Sigmoid colon (tissue), 7 donors: ENCODE results near the gene TIMM8A. TPM values are rescaled to one million over a fixed set of nuclear protein-coding genes. Genes with fewer than 3 reads are reported as not detected.

Source experiments
- DNase-seq: peaks from one replicate; pipeline ENCODE4 v3.0.0-alpha.2; 2019
- H3K27ac ChIP-seq, 4 donors: fragments of 200-600 bp; sonication (generic); one replicate each; pipeline ENCODE4 v1.5.1; 2016 to 2019; ENCODE audit warnings: mild to moderate bottlenecking in 1 of 4
- H3K27me3 ChIP-seq, 3 donors: fragments of 200-600 bp; sonication (generic); one replicate each; pipeline ENCODE4 v1.5.1; 2019; ENCODE audit warnings: mild to moderate bottlenecking in 1 of 3
- H3K36me3 ChIP-seq, 4 donors: fragments of 200-600 bp; sonication (generic); one replicate each; pipeline ENCODE4 v1.5.1; 2016 to 2019
- H3K4me1 ChIP-seq, 4 donors: fragments of 200-600 bp; sonication (generic); one replicate each; pipeline ENCODE4 v1.5.1; 2017 to 2019
- H3K4me3 ChIP-seq, 4 donors: fragments of 200-600 bp; sonication (generic); one replicate each; pipeline ENCODE4 v1.5.1; 2017 to 2019; ENCODE audit warnings: mild to moderate bottlenecking in 2 of 4, moderate library complexity in 1 of 4
- H3K9me3 ChIP-seq, 4 donors: fragments of 200-600 bp in 3 of 4; sonication (generic) in 3 of 4; one replicate each; pipeline versions ENCODE4 v1.5.1 to v1.6.1; 2013 to 2019
- EP300 ChIP-seq, 4 donors: sonication (generic); formaldehyde crosslinking; IDR thresholded peaks; one replicate each; pipeline ENCODE4 v1.6.1; 2017; ENCODE audit warnings: antibody characterized with exemption in 4 of 4
- POLR2A ChIP-seq, 2 donors: fragments of 450-650 bp; IDR thresholded peaks; one replicate each; pipeline ENCODE4 v1.6.1; 2016; ENCODE audit warnings: antibody characterized with exemption in 2 of 2, mild to moderate bottlenecking in 2 of 2, moderate library complexity in 2 of 2
- POLR2AphosphoS5 ChIP-seq, 4 donors: sonication (generic); formaldehyde crosslinking; IDR thresholded peaks; one replicate each; pipeline ENCODE4 v1.6.1; 2017; ENCODE audit warnings: antibody characterized with exemption in 4 of 4
- WGBS, 2 donors: extraction: QIAGEN DNeasy Blood & Tissue Kit; methylation state at CpG; one replicate each; pipeline ENCODE4 v1.1.7; 2013; 5-methylcytosine and 5-hydroxymethylcytosine counted together
- intact Hi-C: fragments of 100-400 bp; cut with DNase I; formaldehyde crosslinking; loops from one replicate; pipeline ENCODE4 v1.15.1; 2023
- polyA plus RNA-seq, 3 donors: library from polyadenylated mRNA; stranded (reverse); fragments of 200-250 nt; gene quantifications; one replicate each; pipeline ENCODE4 v1.2.3, GENCODE V29; 2013
- total RNA-seq, 4 donors: library from RNA; depleted of rRNA; stranded (reverse); fragments of >200 nt; gene quantifications; one replicate each; pipeline ENCODE4 v1.1.0, GENCODE V29; 2016
- TF ChIP-seq, protein P1 (sequence below), 4 experiments: fragments of 450-650 bp in 3 of 4; fragments of 200-600 bp in 1 of 4; IDR thresholded peaks; one replicate each; pipeline ENCODE4 v1.5.1; 2016 to 2019; ENCODE audit warnings: antibody characterized with exemption in 4 of 4, mild to moderate bottlenecking in 3 of 4, moderate library complexity in 2 of 4
- donor health status: healthy with polysubstance abuse.
- donor health status: Bipolar disorder and iron deficiency.
- donor health status: healthy.

The TIMM8A gene
- total and polyA plus RNA-seq, 7 donors: 3.0 to 14.2 (median 7.1) TPM

DNA sequence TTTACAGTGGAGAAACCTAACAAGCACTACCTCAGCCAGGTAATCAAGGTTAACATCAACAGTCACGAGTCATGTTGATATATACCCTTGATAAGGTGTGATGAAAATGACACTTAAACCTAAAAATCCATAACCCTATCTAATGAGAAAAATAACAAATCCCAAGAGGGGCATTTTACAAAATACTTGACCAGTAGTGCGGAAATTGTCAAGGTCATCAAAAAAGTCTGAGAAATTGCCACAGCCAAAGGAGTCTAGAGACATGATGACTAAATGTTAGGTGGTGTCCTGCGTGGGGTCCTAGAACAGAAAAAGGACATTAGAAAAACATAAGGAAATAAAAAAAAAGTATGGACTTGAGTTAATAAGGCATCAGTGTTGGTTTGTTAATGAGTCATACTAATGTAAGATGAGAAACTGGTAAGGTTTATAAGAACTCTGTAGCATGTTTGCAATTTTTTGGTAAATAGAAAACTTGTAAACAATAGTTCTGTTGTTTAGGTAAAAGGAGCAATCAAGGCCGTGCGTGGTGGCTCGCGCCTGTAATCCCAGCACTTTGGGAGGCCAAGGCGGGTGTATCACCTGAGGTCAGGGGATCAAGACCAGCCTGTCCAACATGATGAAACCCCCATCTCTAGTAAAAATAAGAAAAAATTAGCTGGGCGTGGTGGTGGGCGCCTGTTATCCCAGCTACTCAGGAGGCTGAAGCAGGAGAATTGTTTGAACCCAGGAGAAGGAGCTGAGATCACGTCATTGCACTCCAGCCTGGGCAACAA, 45.2 kb upstream of the TIMM8A start:
- H3K27me3 ChIP-seq: no peaks in the 10 kb centered on the region
- peaks cover 0 to 11% (median 2%) of the 10 kb centered on the region in 4 donors for H3K36me3 ChIP-seq
- no peak overlapping the region for H3K27ac ChIP-seq
- H3K4me3 ChIP-seq: no peak overlapping the region
- DNase-seq: no peak
- intact Hi-C loops: loop anchor here (5.0 kb wide), 1 partner anchor 46 kb away; the partner anchor contains the start of gene TIMM8A
- TF ChIP-seq, protein P1, sequence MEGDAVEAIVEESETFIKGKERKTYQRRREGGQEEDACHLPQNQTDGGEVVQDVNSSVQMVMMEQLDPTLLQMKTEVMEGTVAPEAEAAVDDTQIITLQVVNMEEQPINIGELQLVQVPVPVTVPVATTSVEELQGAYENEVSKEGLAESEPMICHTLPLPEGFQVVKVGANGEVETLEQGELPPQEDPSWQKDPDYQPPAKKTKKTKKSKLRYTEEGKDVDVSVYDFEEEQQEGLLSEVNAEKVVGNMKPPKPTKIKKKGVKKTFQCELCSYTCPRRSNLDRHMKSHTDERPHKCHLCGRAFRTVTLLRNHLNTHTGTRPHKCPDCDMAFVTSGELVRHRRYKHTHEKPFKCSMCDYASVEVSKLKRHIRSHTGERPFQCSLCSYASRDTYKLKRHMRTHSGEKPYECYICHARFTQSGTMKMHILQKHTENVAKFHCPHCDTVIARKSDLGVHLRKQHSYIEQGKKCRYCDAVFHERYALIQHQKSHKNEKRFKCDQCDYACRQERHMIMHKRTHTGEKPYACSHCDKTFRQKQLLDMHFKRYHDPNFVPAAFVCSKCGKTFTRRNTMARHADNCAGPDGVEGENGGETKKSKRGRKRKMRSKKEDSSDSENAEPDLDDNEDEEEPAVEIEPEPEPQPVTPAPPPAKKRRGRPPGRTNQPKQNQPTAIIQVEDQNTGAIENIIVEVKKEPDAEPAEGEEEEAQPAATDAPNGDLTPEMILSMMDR (IDR thresholded peaks at IDR 0.05): no peak
- TF ChIP-seq POLR2AphosphoS5 (IDR thresholded peaks at IDR 0.05): no peak
- no peaks in the 10 kb centered on the region for H3K9me3 ChIP-seq
- 57 to 82% methylated on average over 11 of the region's 11 CpGs for WGBS, 2 donors
- peaks cover 0 to 8% (median 0%) of the 10 kb centered on the region in 4 donors for H3K4me1 ChIP-seq

DNA sequence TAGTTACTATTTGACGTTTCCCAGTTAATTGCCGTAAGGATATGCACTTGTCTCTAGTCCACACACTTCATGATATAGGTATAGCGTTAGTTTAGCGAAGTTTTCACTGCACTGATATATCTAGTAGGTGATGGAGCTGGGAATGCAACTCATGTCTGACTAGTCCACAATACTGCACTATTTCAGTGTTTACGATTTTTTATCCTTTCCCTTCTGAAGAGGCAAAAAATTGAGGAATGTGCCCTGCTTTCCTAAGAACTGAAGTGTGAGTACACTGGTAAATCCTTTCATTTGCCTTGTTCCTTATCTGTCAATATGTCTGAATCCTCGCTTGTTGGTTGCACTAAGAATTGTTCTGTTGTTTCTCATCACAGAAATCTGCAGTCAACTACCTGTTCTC, 43.3 kb upstream of the TIMM8A start:
- H3K4me1 ChIP-seq: peaks cover 0 to 8% (median 0%) of the 10 kb centered on the region in 4 donors
- no peak for DNase-seq
- no peaks in the 10 kb centered on the region for H3K27me3 ChIP-seq
- WGBS, 2 donors: 12 to 36% methylated on average over 6 of the region's 6 CpGs
- H3K36me3 ChIP-seq: peaks cover 0 to 11% (median 2%) of the 10 kb centered on the region in 4 donors
- intact Hi-C loops: loop anchor here (2.0 to 5.0 kb wide), 2 partner anchors 15 to 45 kb away; partner anchors contain the start of genes GLA and TIMM8A
- TF ChIP-seq EP300 (IDR thresholded peaks at IDR 0.05) (no peak), POLR2A (IDR thresholded peaks at IDR 0.05) (no peak), POLR2AphosphoS5 (IDR thresholded peaks at IDR 0.05) (no peak)
- TF ChIP-seq, protein P1 (IDR thresholded peaks at IDR 0.05): no peak
- H3K4me3 ChIP-seq: peak overlapping the region in 2 of 4 donors; percentile 46 to 53
- H3K27ac ChIP-seq: peak overlapping the region; percentile 71 to 85 (median 76)
- no peaks in the 10 kb centered on the region for H3K9me3 ChIP-seq

DNA sequence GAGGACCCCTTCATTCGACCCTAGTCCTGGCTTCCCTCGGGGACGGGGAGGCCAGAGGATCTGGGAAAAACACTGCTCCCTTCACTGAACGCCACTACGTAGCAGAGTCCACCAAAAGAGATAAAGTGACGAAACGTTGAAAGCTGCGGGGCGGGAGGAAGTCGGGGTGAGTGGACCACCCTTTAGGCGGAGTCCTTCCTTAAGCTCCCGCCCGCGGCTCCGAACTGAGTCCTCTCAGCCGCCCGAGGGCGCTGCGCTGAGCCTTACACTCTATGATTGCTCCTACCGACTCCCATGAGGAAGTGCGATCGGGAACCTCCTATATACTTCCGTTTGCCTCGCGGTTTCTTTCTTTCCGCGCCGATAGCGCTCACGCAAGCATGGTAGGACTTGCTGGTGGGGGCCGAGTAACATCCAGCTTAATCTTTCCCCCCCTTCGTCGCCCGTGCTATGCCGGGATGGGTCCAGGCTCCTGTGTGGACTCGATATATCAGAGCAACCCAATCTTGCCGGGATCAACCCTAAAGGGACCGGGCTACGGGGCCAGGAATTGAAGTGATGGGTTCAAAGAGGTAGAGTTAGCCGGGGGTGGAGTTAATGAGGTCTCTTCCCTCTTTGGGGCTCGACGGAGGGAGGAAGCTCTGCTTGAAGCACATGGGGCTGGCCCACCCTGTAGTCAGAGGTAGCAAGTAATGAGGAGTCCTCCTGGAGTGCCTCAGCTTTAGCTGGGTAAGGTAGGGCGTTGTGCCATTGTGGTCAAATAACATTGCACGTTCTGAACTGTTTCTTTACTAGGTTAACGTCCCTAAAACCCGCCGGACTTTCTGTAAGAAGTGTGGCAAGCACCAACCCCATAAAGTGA, 42.4 kb upstream of the TIMM8A start, which contains the start of gene RPL36A:
RPL36A (plus strand) TSS at position 348 of the 862 bp plus-strand sequence; CDS start at position 381, 33 bp downstream.
- 0 to 1% methylated on average over 47 of the region's 47 CpGs for WGBS, 2 donors
- peak within 1 kb of the TSS; percentile 24 to 53 (median 50) for H3K4me3 ChIP-seq

DNA sequence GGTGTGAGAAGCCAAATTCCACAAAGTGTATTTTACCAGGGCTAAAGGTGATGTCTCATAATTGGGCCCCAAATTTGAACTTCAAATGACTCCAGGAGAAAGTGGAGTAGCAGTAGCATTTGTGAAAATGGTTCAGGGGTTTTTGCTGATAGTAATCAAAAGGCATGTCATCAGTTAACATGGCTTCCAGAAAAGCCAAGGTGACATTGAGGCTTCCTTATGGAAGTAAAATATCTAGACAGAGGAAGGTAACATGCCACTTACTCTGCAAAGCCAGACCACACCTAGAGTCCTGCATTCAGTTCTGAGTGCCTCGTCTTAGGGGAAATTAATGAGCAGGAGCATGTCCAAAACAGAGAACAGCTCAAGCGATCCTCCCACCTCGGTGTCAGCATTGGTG, 40.1 kb upstream of the TIMM8A start:
- H3K27me3 ChIP-seq: no peaks in the 10 kb centered on the region
- no peaks in the 10 kb centered on the region for H3K9me3 ChIP-seq
- TF ChIP-seq POLR2AphosphoS5 (IDR thresholded peaks at IDR 0.05): no peak
- no peak for TF ChIP-seq POLR2A (IDR thresholded peaks at IDR 0.05)
- no peak for TF ChIP-seq EP300 (IDR thresholded peaks at IDR 0.05)
- TF ChIP-seq, protein P1 (IDR thresholded peaks at IDR 0.05): no peak
- WGBS, 2 donors: 95% methylated on average over 3 of the region's 3 CpGs
- no peak for DNase-seq
- intact Hi-C loops: no loop called here
- H3K4me1 ChIP-seq: peaks cover 0 to 8% (median 0%) of the 10 kb centered on the region in 4 donors
- H3K4me3 ChIP-seq: no peak overlapping the region
- peaks cover 0 to 4% (median 2%) of the 10 kb centered on the region in 4 donors for H3K36me3 ChIP-seq
- H3K27ac ChIP-seq: no peak overlapping the region

More for the DNA sequence above, 42.4 kb upstream of the TIMM8A start, which contains the start of gene RPL36A:
- H3K9me3 ChIP-seq: no peaks in the 10 kb centered on the region
- H3K27me3 ChIP-seq: no peaks in the 10 kb centered on the region
- H3K4me1 ChIP-seq: peaks cover 0 to 8% (median 0%) of the 10 kb centered on the region in 4 donors
- peak within 1 kb of the TSS; percentile 71 to 85 (median 76) for H3K27ac ChIP-seq
- peak; percentile 92 for DNase-seq
- TF ChIP-seq POLR2AphosphoS5 (IDR thresholded peaks at IDR 0.05) (peak; percentile 93 to 97 (median 95)), EP300 (IDR thresholded peaks at IDR 0.05) (no peak), POLR2A (IDR thresholded peaks at IDR 0.05) (peak; percentile 71 to 75)
- TF ChIP-seq, protein P1 (IDR thresholded peaks at IDR 0.05): peak in 3 of 4 experiments; percentile 32 to 53 (median 49)
- intact Hi-C loops: loop anchor here (2.0 to 5.0 kb wide), 2 partner anchors 16 to 44 kb away; partner anchors contain the start of genes GLA and TIMM8A
- peaks cover 0 to 10% (median 2%) of the 10 kb centered on the region in 4 donors for H3K36me3 ChIP-seq
